ENCODE results near the gene TMPRSS5.
A peak's percentile ranks its signal among the peaks of the same experiment; 100 is the strongest.
"Not testable (repeated sequence)": the region's sequence is repeated elsewhere in the genome, so short reads cannot be mapped to it uniquely, and the experiment has no call there.

Gene TMPRSS5

GRCh38 chr11:113695207-113695606 lies 10.9 kb downstream of the TMPRSS5 start:
- DNase-seq, result no peak

- DNase-seq, result no peak
Observed at GRCh38 chr11:113694390-113694789, 11.7 kb downstream of the TMPRSS5 start.

GRCh38 chr11:113693030-113693429 lies 13.1 kb downstream of the TMPRSS5 start:
- DNase-seq, result no peak

GRCh38 chr11:113690619-113691569 lies 15.2 kb downstream of the TMPRSS5 start:
- DNase-seq, result peak; percentile 26

- peak; percentile 19 for DNase-seq
Observed at GRCh38 chr11:113689768-113690618, 16.1 kb downstream of the TMPRSS5 start.

- DNase-seq, result no peak
Observed at GRCh38 chr11:113685654-113686359, 20.3 kb downstream of the TMPRSS5 start.

GRCh38 chr11:113684496-113684895 lies 21.6 kb downstream of the TMPRSS5 start:
- no peak for DNase-seq

- no peak for DNase-seq
Observed at GRCh38 chr11:113683481-113684046, 22.5 kb downstream of the TMPRSS5 start.

GRCh38 chr11:113681711-113682413 lies 24.2 kb downstream of the TMPRSS5 start:
- DNase-seq, result no peak

- no peak for DNase-seq
Observed at GRCh38 chr11:113681282-113681681, 24.8 kb downstream of the TMPRSS5 start.

- DNase-seq, result no peak
Observed at GRCh38 chr11:113677685-113678084, 28.4 kb downstream of the TMPRSS5 start.

- no peak for DNase-seq
Observed at GRCh38 chr11:113675565-113675964, 30.5 kb downstream of the TMPRSS5 start.

- no peak for DNase-seq
Observed at GRCh38 chr11:113675003-113675561, 31.0 kb downstream of the TMPRSS5 start.

GRCh38 chr11:113674397-113674685 lies 31.8 kb downstream of the TMPRSS5 start:
- no peak for DNase-seq

- DNase-seq, result no peak
Observed at GRCh38 chr11:113673550-113674396, 32.3 kb downstream of the TMPRSS5 start.

- DNase-seq, result not testable (repeated sequence)
Observed at GRCh38 chr11:113671914-113672313, 34.2 kb downstream of the TMPRSS5 start.

- no peak for DNase-seq
Observed at GRCh38 chr11:113670831-113671215, 35.3 kb downstream of the TMPRSS5 start.

GRCh38 chr11:113670149-113670830 lies 35.8 kb downstream of the TMPRSS5 start:
- no peak for DNase-seq

GRCh38 chr11:113668255-113668654 lies 37.9 kb downstream of the TMPRSS5 start:
- DNase-seq, result no peak

- no peak for DNase-seq
Observed at GRCh38 chr11:113667801-113668200, 38.3 kb downstream of the TMPRSS5 start.

Data from RPMI8226 (cell line).